Kidney glomerular epithelial cell (primary cell): Measurements from ENCODE around the gene ADGRL3.

Experiments
- DNase-seq: peaks from one replicate; lab custom pipeline; 2025; lab: John Stamatoyannopoulos, UW

ADGRL3 gene

GRCh38 chr4:61427099-61427817 lies 227.1 kb downstream of the ADGRL3 start:
- no peak for DNase-seq

DNA sequence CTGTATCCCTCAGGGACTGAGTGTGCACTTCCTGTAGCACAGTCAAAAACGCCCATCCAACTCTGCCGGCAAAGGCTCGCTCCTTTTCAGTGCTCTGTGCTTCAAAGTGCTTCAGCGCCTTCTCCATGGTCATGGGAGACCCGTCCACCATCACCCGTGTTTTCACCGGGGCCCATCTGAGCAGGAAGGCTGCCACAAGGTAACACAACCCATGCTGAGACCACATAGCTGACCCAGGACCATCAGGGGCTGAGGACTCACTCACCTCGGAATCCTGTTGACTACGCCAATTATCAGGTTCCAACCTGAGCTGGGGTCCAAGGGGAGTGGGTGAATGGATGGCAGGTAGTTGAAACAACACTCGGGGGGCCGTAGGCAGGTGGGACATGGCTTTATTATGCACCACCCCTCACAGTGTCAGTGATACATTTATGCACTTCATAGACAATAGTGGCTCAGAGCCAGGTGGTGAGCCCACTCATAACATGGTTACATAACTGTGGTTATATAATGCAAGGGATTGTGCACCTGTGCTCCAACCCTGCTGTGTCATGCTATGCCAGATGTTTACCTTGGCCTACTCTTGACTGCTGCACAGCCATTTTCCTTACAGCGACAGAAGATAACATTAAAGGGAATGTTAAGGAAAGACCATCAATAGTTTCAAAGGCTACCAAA lies 227.8 kb downstream of the ADGRL3 start:
- no peak for DNase-seq

GRCh38 chr4:61428950-61429349 lies 228.8 kb downstream of the ADGRL3 start:
- no peak for DNase-seq

DNA sequence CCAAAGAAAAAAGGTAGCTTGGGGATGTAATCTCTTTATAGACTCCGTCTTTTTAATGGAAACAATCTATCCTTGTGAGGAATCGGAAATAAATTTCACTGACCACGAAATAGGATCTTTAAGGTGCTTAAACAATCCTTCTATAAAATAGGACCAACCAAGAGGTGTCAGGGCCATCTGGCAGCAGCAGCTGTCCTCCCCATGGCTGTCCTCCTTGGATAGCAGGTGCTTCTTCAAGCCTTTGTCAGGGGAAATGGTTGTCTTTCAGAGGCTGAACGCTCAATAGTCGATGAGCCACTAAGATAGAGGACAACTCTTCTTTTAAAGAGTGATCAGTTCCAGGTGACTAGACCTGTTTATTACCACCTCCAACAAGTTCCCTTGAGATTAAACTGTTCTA lies 231.0 kb downstream of the ADGRL3 start:
- no peak for DNase-seq

GRCh38 chr4:61437923-61438322 lies 237.8 kb downstream of the ADGRL3 start:
- DNase-seq = no peak

- no peak for DNase-seq
These were observed 240.2 kb downstream of the ADGRL3 start for GRCh38 chr4:61440321-61440720.

GRCh38 chr4:61442936-61443335 lies 242.8 kb downstream of the ADGRL3 start:
- no peak for DNase-seq

DNA sequence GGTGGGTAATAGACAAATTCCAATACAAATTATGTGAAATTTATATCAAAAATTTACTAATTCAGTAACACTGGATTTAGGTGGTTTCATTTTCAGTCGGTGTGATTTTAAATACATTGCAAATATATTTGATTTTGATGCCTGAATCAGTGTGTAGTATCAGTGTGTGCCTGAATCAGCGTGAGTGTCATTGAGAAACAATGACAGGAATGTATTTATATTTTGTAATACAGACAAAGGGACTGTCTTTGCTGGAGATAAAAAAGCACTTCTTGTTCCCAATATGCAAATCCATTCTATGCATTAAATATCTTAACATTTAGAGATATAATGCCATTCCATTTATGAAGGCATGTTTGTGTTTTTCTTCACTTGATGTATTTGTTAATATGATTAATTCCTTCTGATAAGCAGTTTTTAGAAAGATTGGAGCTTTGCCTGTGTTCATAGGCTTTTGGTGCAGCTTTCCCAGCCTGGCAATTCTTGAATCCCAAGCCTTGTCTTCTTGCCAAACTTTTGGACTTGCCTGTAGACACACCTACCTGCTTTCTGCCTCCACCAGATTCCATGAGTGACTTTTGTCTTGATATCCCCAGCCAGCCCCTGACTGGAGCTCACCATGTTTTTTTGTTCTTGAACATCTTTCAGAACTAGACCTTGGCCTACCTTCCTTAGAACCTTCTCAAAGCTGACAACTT lies 243.8 kb downstream of the ADGRL3 start:
- DNase-seq = peak; percentile 4

DNA sequence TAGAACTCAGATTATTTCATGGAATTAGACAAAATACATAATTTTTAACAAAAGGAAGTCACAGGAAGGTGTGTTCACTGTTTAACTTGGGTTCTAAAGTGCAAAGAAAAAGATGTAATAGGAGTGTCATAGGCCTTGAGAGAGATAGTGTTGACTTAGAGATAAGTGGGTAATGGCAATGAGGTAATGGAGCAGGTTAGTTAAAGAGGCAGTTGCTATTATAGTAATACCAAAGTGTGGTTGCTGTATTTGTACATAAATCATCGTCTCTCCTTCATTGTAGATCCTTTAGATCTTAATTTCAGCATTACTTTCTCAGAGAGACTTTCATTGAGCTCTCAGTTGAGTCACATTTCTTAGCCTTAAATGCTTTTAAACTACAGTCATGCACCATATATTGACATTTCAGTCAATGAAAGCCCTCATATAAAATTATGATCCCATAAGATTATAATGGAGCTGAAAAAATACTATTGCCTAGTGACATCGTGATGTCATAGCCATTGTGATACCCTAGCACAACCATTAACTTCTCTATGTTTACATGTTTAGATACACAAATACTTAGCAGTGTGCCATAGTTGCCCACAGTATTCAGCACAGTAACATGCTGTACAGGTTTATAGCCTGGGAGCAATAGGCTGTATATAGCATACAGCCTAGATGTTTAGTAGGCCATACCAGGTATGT lies 245.4 kb downstream of the ADGRL3 start:
- DNase-seq = no peak

DNA sequence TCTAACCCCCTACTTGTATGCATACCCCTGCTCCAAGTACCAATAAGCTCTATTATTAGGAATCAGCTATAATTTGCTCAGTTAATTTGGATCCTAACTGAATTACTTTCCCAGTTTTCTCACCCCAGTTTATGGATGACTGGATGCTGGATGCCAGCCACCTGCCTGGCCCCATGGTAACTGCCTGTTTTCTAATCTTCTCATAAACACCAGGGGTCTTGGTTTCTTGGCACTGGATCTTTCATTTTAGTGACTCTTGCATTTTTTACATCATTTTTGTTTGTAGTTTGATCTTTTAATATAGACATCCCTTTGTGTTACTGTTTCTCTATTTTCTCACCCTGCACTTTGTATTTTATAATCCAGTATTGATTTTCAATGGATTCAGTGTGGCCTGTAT lies 246.8 kb downstream of the ADGRL3 start:
- no peak for DNase-seq

DNA sequence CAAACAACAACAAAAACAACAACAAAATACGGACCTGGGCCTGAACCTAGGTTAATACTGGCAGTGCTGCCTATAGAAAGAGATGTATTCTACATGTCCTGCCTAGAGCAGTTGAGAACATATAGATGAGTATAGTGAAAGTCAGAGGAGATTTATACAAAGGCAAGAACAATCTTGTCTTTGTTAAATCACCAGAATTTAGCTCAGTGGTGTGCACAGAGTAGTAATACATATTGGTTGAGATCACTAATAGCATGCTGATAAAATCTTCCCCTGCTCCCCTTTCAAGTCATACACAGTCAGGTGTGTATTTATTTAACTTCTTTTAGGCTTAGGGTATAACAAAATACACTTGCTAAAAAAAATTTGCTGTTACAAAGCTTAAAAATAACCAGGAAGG lies 247.8 kb downstream of the ADGRL3 start:
- DNase-seq = no peak

DNA sequence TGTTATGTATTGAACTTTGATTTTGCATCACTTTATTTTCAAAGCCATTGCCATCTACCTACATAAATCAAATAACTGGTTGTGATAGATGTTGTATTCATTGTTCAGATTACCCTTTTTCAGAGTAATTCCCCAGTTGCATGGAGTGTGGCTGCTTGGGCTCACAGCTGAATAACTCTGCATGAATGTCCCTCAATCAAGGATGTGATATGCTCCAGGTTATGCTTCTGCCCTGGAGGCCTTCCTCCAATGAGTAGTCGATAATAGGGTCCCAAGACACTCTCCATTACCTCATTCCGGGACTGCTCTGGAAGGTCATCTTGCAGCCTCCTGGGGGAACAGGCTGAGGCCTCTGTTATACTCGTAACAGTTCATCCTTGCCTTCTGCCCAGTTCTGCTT lies 251.8 kb downstream of the ADGRL3 start:
- no peak for DNase-seq

GRCh38 chr4:61461956-61462355 lies 261.8 kb downstream of the ADGRL3 start:
- no peak for DNase-seq

DNA sequence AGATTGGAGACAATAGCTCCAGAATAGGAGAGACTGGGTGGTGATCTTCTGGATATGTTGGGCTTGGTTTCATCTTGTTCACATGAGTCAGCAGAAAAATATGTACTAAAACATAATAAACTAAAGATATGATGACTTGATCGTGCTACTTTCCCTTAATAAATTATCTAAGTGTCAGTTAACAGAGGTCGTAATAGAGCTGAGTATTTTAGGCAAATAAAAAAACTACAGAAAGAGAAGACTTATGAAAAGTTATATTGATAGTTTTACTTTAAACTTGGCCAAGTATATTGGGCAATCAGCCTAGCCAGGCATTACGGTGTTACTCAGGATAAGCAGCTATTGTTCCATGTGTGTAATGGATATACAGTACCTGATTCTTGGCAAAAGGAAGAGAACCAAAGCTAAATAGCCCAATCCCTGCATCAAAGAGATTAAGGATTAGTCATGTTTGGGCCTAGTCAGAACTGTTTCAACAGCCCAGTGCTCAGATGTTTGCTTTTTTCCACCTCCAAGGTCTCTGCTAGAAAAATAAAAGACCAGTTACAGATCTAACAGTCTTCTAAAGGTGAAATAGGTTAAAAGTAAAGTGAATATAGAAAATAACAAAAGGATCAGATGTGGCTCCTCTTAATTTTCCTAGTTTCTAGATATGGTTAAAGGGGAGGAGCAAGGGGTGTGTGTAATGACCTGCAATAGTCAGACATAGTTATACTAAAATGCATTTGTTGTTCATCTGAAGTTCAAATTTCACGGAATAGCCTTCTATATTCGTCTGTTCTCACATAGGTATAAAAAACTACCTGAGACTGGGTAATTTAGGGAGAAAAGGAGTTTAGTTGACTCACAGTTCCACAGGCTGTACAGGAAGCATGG lies 262.6 kb downstream of the ADGRL3 start:
- peak; percentile 49 for DNase-seq

GRCh38 chr4:61468024-61468720 lies 268.0 kb downstream of the ADGRL3 start:
- DNase-seq = peak; percentile 20

GRCh38 chr4:61473306-61473705 lies 273.2 kb downstream of the ADGRL3 start:
- DNase-seq = no peak

DNA sequence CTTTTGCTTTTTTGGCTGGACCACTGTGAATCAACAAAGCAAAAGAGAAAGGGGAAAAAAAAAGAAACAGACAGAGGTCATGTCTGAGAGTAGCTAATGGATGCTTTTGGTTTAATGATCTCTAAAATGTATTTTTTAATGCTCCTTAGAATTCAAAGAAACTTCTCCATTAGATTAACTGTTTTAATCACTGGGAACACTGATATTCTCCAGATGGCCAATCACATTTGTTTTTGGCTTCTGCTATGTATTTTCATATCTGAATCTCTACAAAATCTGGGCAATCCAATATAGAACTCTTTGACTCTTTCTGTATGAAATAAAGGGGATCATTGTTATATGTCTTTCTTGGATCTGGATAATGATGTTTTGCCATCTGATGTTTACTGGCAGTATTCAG lies 278.2 kb downstream of the ADGRL3 start:
- no peak for DNase-seq

DNA sequence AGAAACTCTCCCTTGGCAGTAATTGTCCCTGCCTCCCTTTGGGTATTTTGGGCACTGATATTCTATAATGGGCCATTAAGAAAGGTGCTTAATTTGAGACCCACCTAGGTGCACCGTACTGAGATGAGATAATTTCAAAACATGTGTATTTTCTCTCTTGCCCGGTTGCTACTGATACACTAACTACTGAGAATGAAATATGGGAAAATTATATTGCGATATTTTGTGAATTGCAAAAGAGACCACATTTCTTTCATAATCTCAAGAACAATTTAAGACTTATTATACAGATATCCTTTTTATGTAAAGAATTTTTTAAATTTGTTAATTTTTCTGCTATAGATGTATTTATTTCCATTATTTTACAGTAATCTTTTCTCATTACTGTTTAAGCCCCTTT lies 284.9 kb downstream of the ADGRL3 start:
- no peak for DNase-seq

DNA sequence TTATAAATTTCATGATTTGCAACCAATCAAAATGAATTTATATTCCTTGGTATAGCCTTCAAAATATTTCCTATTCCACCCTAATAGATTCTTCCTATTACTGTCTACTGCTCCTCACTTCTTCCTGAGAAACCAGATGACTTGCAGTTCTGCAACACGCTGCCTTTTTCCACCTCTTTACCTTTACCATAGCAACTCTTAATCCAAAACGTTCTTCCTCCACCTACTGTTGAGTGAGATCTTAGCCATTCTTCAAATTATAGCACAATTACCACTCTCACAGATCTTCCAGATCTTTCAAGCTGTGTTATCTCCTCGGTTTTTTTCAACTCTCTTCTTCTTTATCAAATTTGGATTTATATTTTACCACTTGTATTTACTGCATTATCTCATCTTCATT lies 289.8 kb downstream of the ADGRL3 start:
- DNase-seq = no peak

DNA sequence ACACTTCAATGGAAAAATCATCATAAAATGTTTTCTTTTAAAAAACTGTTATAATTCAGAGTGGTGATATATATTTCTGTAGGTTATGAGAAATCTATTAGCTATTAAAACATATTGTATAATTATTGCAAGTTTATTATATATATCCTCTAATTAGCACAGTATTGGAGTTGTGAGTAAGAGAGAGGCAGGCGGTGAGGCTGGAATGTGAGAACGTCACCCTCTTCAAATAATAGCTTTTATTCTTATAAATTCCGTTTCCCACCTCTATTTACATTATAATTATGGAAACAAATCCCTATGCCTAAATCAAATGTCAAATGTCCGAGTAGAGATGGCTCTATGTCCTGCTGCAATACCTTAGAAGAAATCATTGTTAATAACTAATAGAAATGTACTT lies 292.9 kb downstream of the ADGRL3 start:
- no peak for DNase-seq

DNA sequence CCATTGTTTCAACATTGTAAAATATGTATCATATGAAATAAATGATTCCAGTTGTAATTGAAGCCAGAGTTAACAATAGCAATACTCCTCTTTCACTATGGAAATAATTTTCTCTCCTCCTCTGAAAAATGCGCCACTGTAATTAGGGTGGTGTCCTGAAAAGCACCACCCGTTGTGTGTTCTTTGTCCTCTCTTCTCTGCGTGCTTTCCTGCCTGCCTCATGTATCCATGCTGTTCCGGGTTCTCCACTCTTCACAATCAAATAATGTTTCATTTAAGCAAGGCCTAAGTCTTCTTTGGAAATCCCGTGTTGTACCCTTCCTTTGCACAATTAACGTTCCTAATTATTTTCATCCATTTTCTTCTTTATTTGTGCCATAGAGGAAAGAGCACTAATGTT lies 293.3 kb downstream of the ADGRL3 start:
- no peak for DNase-seq
